OCI-LY7 (cell line): ENCODE measurements around the gene ROR2. TPM values are rescaled to one million over a fixed set of nuclear protein-coding genes. Genes with fewer than 3 reads are reported as not detected.

ENCODE experiments used
- BruUV-seq: library from RNA; stranded (reverse); fragments of 400-500 nt; replicated peaks from 2 replicates; lab custom pipeline; 2021; lab: Mats Ljungman, UMichigan
- CTCF ChIA-PET: fragments of 300-600 bp; sonication (Branson Sonifier 250); formaldehyde crosslinking; loops from one replicate; lab custom pipeline; 2022; ENCODE audit warnings: antibody characterized with exemption; ENCODE audit not compliant: unreplicated experiment; lab: Charles Lee
- POLR2A ChIA-PET: fragments of 300-600 bp; sonication (Branson Sonifier 250); formaldehyde crosslinking; loops from one replicate; lab custom pipeline; 2022; ENCODE audit warnings: antibody characterized with exemption; lab: Charles Lee
- DNase-seq: peaks from one replicate; pipeline ENCODE4 v3.0.0-alpha.2; 2015; ENCODE audit warnings: low spot score
- H2AFZ ChIP-seq: fragments of 200-600 bp; sonication (generic), shearing (Covaris generic); 2 replicates; pipeline ENCODE4 v1.6.1; 2014; ENCODE audit warnings: mild to moderate bottlenecking, antibody characterized with exemption, low read length, moderate library complexity
- H3K27ac ChIP-seq: fragments of 200-600 bp; sonication (generic); 2 replicates; pipeline ENCODE4 v1.5.1; 2014; ENCODE audit warnings: mixed run types, low read depth, mild to moderate bottlenecking, moderate library complexity, low read length, inconsistent platforms; ENCODE audit not compliant: poor library complexity, severe bottlenecking
- H3K36me3 ChIP-seq: fragments of 200-600 bp; sonication (generic); 2 replicates; pipeline ENCODE4 v1.6.1; 2014; ENCODE audit warnings: mild to moderate bottlenecking, antibody characterized with exemption, low read length, moderate library complexity, mixed read lengths; ENCODE audit not compliant: insufficient read depth
- H3K4me1 ChIP-seq: fragments of 200-600 bp; sonication (generic); 2 replicates; pipeline ENCODE4 v1.5.1; 2014; ENCODE audit warnings: mild to moderate bottlenecking, low read length; ENCODE audit not compliant: insufficient read depth, poor library complexity, severe bottlenecking
- H3K4me2 ChIP-seq: fragments of 200-600 bp; sonication (generic); 2 replicates; pipeline ENCODE4 v1.6.1; 2014; ENCODE audit warnings: mild to moderate bottlenecking, low read length
- H3K4me3 ChIP-seq: fragments of 200-600 bp; sonication (generic); 2 replicates; pipeline ENCODE4 v1.5.1; 2014; ENCODE audit warnings: mild to moderate bottlenecking, low read depth, low read length; ENCODE audit not compliant: poor library complexity, severe bottlenecking
- H3K79me2 ChIP-seq: fragments of 200-600 bp; sonication (generic); 2 replicates; pipeline ENCODE4 v1.6.1; 2016; ENCODE audit warnings: low read depth, mild to moderate bottlenecking, low read length, moderate library complexity, mixed read lengths; ENCODE audit not compliant: insufficient read depth
- H3K9me2 ChIP-seq: fragments of 200-600 bp; sonication (generic); 2 replicates; pipeline ENCODE4 v1.6.1; 2016; ENCODE audit warnings: mild to moderate bottlenecking, low read length, mixed read lengths; ENCODE audit not compliant: insufficient read depth
- H3K9me3 ChIP-seq: fragments of 200-600 bp; sonication (generic); 2 replicates; pipeline ENCODE4 v1.6.1; 2014; ENCODE audit warnings: mild to moderate bottlenecking, mixed run types, low read length, mixed read lengths
- H4K20me1 ChIP-seq: fragments of 200-600 bp; sonication (generic); 2 replicates; pipeline ENCODE4 v1.6.1; 2014; ENCODE audit warnings: mild to moderate bottlenecking, antibody characterized with exemption, low read length, moderate library complexity, mixed read lengths; ENCODE audit not compliant: insufficient read depth
- CTCF ChIP-seq: fragments of 200-600 bp; sonication (generic); conservative IDR thresholded peaks from 2 replicates; pipeline ENCODE4 v1.5.1; 2014; ENCODE audit warnings: mild to moderate bottlenecking, antibody characterized with exemption, low read length, moderate library complexity, mixed read lengths
- EZH2phosphoT487 ChIP-seq: fragments of 200-600 bp; sonication (generic); IDR thresholded peaks from 2 replicates; pipeline ENCODE4 v1.6.1; 2018; ENCODE audit warnings: low read depth, borderline replicate concordance, mild to moderate bottlenecking, mixed run types, antibody characterized with exemption, low read length, moderate library complexity, mixed read lengths
- intact Hi-C: fragments of 100-400 bp; cut with micrococcal nuclease; formaldehyde crosslinking; loops from one replicate; pipeline ENCODE4 v1.10.0; 2022; ENCODE audit not compliant: unreplicated experiment
- total RNA-seq, 2 experiments: library from RNA; depleted of rRNA in 1 of 2; stranded (reverse); fragments of >200 nt in 1 of 2; shearing (Covaris generic) in 1 of 2; gene quantifications; 2 replicates each; pipeline ENCODE4 v1.2.3, GENCODE V29; 2014 to 2022

The ROR2 gene
- total RNA-seq, 2 experiments from 2014 or later = 0.10 to 0.19 TPM

GRCh38 chr9:91698266-91698665 lies 251.8 kb downstream of the ROR2 start:
- intact Hi-C loops = no loop called here
- Histone ChIP-seq H3K36me3 (no peaks in the 10 kb centered on the region), H3K4me1 (no peaks in the 10 kb centered on the region), H3K27ac (no peak overlapping the region), H3K9me3 (peaks cover 4% of the 10 kb centered on the region; the same call in 1 of the 2 replicates), H2AFZ (no peak overlapping the region), H3K9me2 (no peaks in the 10 kb centered on the region), H3K79me2 (no peaks in the 10 kb centered on the region), H4K20me1 (no peaks in the 10 kb centered on the region), H3K4me2 (no peak overlapping the region), H3K4me3 (no peak overlapping the region)
- POLR2A ChIA-PET = no interaction called here
- BruUV-seq = no TSS peak
- no peak for DNase-seq
- TF ChIP-seq EZH2phosphoT487 (no peak), CTCF (no peak)
- CTCF ChIA-PET = no interaction called here

GRCh38 chr9:91697201-91697600 lies 252.8 kb downstream of the ROR2 start:
- H3K4me1 ChIP-seq = no peaks in the 10 kb centered on the region
- POLR2A ChIA-PET = no interaction called here
- TF ChIP-seq CTCF (no peak), EZH2phosphoT487 (no peak)
- peaks cover 1% of the 10 kb centered on the region; the same call in 1 of the 2 replicates for H3K9me3 ChIP-seq
- no peak overlapping the region for H3K27ac ChIP-seq
- intact Hi-C loops = no loop called here
- H3K79me2 ChIP-seq = no peaks in the 10 kb centered on the region
- no peak overlapping the region for H3K4me3 ChIP-seq
- H3K36me3 ChIP-seq = no peaks in the 10 kb centered on the region
- DNase-seq = no peak
- no peak overlapping the region for H3K4me2 ChIP-seq
- BruUV-seq = no TSS peak
- H4K20me1 ChIP-seq = no peaks in the 10 kb centered on the region
- CTCF ChIA-PET = no interaction called here
- H2AFZ ChIP-seq = no peak overlapping the region
- no peaks in the 10 kb centered on the region for H3K9me2 ChIP-seq

GRCh38 chr9:91694081-91694870 lies 255.8 kb downstream of the ROR2 start:
- TF ChIP-seq CTCF (no peak), EZH2phosphoT487 (no peak)
- ChIA-PET CTCF (no interaction called here), POLR2A (no interaction called here)
- H3K9me3 ChIP-seq = no peaks in the 10 kb centered on the region
- H3K79me2 ChIP-seq = no peaks in the 10 kb centered on the region
- no peak overlapping the region for H3K4me2 ChIP-seq
- H3K27ac ChIP-seq = no peak overlapping the region
- intact Hi-C loops = no loop called here
- H3K36me3 ChIP-seq = no peaks in the 10 kb centered on the region
- H2AFZ ChIP-seq = no peak overlapping the region
- no peak for DNase-seq
- H3K9me2 ChIP-seq = no peaks in the 10 kb centered on the region
- H3K4me1 ChIP-seq = no peaks in the 10 kb centered on the region
- H3K4me3 ChIP-seq = no peak overlapping the region
- BruUV-seq = no TSS peak
- no peaks in the 10 kb centered on the region for H4K20me1 ChIP-seq
